DND-41 (cell line): Measurements from ENCODE around the gene RIPOR3.

Experiments used
- ATAC-seq: fragments of 200-7000 bp; cut with Tn5 transposase; 3 replicates; pipeline ENCODE4 v1.9.1; 2021; ENCODE audit warnings: low read depth; ENCODE audit not compliant: insufficient read depth
- DNase-seq: peaks from one replicate; pipeline ENCODE4 v3.0.0-alpha.2; 2020
- H2AFZ ChIP-seq: 2 replicates; pipeline ENCODE4 v1.6.0; 2012; ENCODE audit warnings: low read depth, low read length
- H3K27ac ChIP-seq: 2 replicates; pipeline ENCODE4 v1.5.1; 2012; ENCODE audit warnings: low read length, inconsistent platforms
- H3K27me3 ChIP-seq: fragments of 200-600 bp; sonication (generic); 2 replicates; pipeline ENCODE4 v1.6.0; 2012; ENCODE audit warnings: low read length, mild to moderate bottlenecking, inconsistent platforms; ENCODE audit not compliant: insufficient read depth, poor library complexity
- H3K36me3 ChIP-seq: 2 replicates; pipeline ENCODE4 v1.5.1; 2012; ENCODE audit warnings: low read length, inconsistent platforms; ENCODE audit not compliant: insufficient read depth
- H3K4me1 ChIP-seq: 2 replicates; pipeline ENCODE4 v1.5.1; 2012; ENCODE audit warnings: mild to moderate bottlenecking, low read length; ENCODE audit not compliant: insufficient read depth
- H3K4me2 ChIP-seq: 2 replicates; pipeline ENCODE4 v1.6.0; 2012; ENCODE audit warnings: mild to moderate bottlenecking, moderate library complexity, low read length, inconsistent platforms; ENCODE audit not compliant: insufficient read depth
- H3K4me3 ChIP-seq, 2 experiments: fragments of 200-600 bp in 1 of 2; shearing (Covaris generic) in 1 of 2; 2 replicates each; pipeline ENCODE4 v1.5.1; 2012 to 2016; ENCODE audit warnings: inconsistent platforms in 2 of 2, low read length in 2 of 2, mild to moderate bottlenecking in 2 of 2, low read depth in 1 of 2, moderate library complexity in 1 of 2
- H3K79me2 ChIP-seq: 2 replicates; pipeline ENCODE4 v1.6.0; 2012; ENCODE audit warnings: low read length, inconsistent platforms; ENCODE audit not compliant: insufficient read depth
- H3K9ac ChIP-seq: 2 replicates; pipeline ENCODE4 v1.6.0; 2012; ENCODE audit warnings: low read depth, mild to moderate bottlenecking, inconsistent platforms, low read length, moderate library complexity
- H3K9me3 ChIP-seq: 2 replicates; pipeline ENCODE4 v1.5.1; 2012; ENCODE audit warnings: low read length, moderate library complexity, mild to moderate bottlenecking, inconsistent platforms; ENCODE audit not compliant: insufficient read depth, severe bottlenecking
- H4K20me1 ChIP-seq: 2 replicates; pipeline ENCODE4 v1.6.0; 2012; ENCODE audit warnings: low read length; ENCODE audit not compliant: insufficient read depth
- EZH2 ChIP-seq: IDR thresholded peaks from 3 replicates; pipeline ENCODE4 v1.6.1; 2012; ENCODE audit warnings: borderline replicate concordance, low read depth, mild to moderate bottlenecking, moderate library complexity, low read length, inconsistent platforms; ENCODE audit not compliant: severe bottlenecking
- TF ChIP-seq, protein P1 (sequence below): IDR thresholded peaks from 2 replicates; pipeline ENCODE4 v1.5.1; 2012; ENCODE audit warnings: borderline replicate concordance, low read length, moderate library complexity, mild to moderate bottlenecking; ENCODE audit not compliant: poor library complexity, severe bottlenecking; ENCODE audit errors: extremely low read depth

The RIPOR3 gene

DNA sequence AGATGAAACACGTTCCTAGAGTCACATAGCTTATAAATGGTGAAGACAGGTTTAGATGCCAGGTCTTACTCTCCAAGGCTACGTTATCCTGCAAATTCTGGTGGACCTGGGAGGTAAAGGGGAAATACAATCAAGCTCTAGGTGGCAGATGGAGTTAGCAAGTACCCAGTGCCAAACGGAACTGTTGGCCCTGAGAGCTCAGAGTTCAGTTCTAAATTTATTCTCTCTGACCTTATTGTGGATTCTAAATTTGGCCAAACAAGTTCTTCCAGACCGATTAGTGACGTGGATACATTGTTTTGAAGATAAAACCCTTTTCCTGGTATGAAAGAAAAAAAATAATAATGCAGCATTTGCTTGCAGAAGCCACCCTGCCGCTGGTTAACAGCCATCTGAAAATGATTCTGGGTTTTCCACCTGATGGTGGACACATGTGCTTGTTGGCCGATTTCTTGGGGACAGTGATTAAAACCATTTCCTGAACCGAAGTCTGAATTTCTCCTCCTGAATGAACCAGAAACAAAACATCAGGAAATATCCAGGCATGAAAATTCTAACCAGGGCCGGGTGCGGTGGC, 32.5 kb downstream of the RIPOR3 start:
- no peak overlapping the region for H3K9ac ChIP-seq
- H3K4me3 ChIP-seq, result no peak overlapping the region
- peaks cover 17% of the 10 kb centered on the region for H3K27me3 ChIP-seq
- H3K4me1 ChIP-seq, result no peaks in the 10 kb centered on the region
- no peak overlapping the region for H3K27ac ChIP-seq
- no peak overlapping the region for H2AFZ ChIP-seq
- DNase-seq (no peak), ATAC-seq (no peak)
- H3K4me2 ChIP-seq, result no peak overlapping the region
- H4K20me1 ChIP-seq, result no peaks in the 10 kb centered on the region
- TF ChIP-seq, protein P1, sequence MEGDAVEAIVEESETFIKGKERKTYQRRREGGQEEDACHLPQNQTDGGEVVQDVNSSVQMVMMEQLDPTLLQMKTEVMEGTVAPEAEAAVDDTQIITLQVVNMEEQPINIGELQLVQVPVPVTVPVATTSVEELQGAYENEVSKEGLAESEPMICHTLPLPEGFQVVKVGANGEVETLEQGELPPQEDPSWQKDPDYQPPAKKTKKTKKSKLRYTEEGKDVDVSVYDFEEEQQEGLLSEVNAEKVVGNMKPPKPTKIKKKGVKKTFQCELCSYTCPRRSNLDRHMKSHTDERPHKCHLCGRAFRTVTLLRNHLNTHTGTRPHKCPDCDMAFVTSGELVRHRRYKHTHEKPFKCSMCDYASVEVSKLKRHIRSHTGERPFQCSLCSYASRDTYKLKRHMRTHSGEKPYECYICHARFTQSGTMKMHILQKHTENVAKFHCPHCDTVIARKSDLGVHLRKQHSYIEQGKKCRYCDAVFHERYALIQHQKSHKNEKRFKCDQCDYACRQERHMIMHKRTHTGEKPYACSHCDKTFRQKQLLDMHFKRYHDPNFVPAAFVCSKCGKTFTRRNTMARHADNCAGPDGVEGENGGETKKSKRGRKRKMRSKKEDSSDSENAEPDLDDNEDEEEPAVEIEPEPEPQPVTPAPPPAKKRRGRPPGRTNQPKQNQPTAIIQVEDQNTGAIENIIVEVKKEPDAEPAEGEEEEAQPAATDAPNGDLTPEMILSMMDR, result no peak
- no peak for TF ChIP-seq EZH2
- no peaks in the 10 kb centered on the region for H3K9me3 ChIP-seq
- no peaks in the 10 kb centered on the region for H3K36me3 ChIP-seq
- H3K79me2 ChIP-seq, result no peaks in the 10 kb centered on the region

DNA sequence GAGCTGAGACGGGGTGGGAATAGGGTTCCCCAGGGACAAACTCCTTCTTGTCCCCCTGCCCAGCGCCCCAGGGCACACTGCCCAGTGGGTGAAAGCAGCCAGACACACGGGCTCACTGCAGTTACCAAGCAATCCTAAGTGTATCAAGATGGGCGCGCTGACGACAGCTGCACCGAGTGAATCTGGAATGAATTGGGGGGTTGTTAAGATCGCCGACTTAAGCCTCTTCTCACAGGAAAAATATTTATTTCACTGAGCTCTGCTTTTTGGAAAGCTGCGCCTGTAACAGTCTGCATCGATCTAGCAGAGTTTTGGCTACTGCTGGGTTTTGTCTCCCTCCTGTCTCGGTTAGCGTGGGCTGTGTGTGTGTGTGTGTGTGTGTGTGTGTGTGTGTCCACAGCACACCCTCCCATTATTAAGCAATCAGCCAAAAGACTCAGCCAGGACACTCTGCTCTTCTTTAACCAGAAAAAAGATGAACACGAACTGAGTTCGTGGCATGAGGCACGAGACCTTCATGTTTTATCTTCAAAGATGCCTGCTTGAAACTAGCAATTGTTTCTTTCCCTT, 35.9 kb downstream of the RIPOR3 start:
- TF ChIP-seq, protein P1, result no peak
- TF ChIP-seq EZH2, result no peak
- Histone ChIP-seq H3K9me3 (no peaks in the 10 kb centered on the region), H3K27me3 (peaks cover 5% of the 10 kb centered on the region), H2AFZ (no peak overlapping the region), H3K36me3 (no peaks in the 10 kb centered on the region), H3K79me2 (no peaks in the 10 kb centered on the region), H3K4me3 (no peak overlapping the region), H3K4me2 (no peak overlapping the region), H3K27ac (no peak overlapping the region), H4K20me1 (no peaks in the 10 kb centered on the region), H3K9ac (no peak overlapping the region), H3K4me1 (no peaks in the 10 kb centered on the region)
- DNase-seq (no peak), ATAC-seq (no peak)

DNA sequence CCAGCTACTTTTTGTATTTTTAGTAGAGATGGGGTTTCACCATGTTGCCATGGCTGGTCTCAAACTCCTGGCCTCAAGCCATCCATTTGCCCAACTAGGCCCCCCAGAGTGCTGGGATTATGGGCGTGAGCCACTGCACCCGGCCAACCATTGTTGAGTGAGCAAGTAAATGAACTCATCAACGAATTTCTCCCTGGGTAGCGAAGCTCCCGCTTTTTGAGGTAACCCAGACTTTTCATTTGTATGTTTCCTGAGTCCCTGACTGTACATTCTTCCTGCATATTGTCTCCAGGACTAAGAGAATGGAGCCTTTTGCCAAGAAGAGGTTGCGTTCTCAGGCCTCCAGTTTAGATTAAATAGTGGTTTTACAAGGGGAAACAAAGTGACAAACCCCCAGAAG, 36.4 kb downstream of the RIPOR3 start:
- H3K4me3 ChIP-seq, result no peak overlapping the region
- H3K4me1 ChIP-seq, result no peaks in the 10 kb centered on the region
- H4K20me1 ChIP-seq, result no peaks in the 10 kb centered on the region
- H2AFZ ChIP-seq, result no peak overlapping the region
- H3K9me3 ChIP-seq, result no peaks in the 10 kb centered on the region
- no peak overlapping the region for H3K4me2 ChIP-seq
- H3K79me2 ChIP-seq, result no peaks in the 10 kb centered on the region
- TF ChIP-seq, protein P1, result no peak
- TF ChIP-seq EZH2, result no peak
- H3K9ac ChIP-seq, result no peak overlapping the region
- H3K27me3 ChIP-seq, result peaks cover 5% of the 10 kb centered on the region
- no peak for ATAC-seq
- no peaks in the 10 kb centered on the region for H3K36me3 ChIP-seq
- DNase-seq, result no peak
- H3K27ac ChIP-seq, result no peak overlapping the region
